Hematopoietic multipotent progenitor cell treated with erythropoietin and hydrocortisone succinate and interleukin-3 and kit ligand, for 6 days (in vitro differentiated cells): Measurements from ENCODE around the gene GSTM4.
"Not testable (repeated sequence)": the region's sequence is repeated elsewhere in the genome, so short reads cannot be mapped to it uniquely, and the experiment has no call there.

ENCODE experiments used
- DNase-seq: peaks from one replicate; pipeline ENCODE4 v3.0.0-alpha.2; 2015

GSTM4 gene

DNA sequence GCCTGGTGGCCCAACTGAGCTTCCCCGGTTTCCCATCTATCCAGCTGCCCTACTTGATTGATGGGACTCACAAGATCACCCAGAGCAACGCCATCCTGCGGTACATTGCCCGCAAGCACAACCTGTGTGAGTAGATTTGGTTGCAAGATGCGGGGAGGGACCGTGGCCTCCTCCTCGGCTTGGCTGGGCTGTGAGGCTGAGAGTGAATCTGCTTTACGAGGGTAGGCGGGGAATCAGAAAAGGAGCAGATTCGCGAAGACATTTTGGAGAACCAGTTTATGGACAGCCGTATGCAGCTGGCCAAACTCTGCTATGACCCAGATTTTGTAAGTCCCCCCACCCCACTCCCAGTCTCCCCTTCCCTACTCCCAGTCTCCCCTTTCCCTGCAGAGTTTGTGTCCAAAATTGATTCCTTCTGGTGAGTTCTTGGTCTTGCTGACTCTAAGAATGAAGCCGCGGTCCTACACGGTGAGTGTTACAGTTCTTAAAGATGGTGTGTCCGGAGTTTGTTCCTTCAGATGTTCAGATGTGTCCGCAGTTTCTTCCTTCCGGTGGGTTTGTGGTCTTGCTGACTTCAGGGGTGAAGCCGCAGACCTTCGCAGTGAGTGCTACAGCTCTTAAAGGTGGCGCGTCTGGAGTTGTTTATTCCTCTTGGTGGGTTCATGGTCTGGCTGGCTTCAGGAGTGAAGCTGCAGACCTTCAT is 13.5 kb downstream of the GSTM4 start:
- no peak for DNase-seq

- DNase-seq = not testable (repeated sequence)
Measured at GRCh38 chr1:109669949-109670302, 14.0 kb downstream of the GSTM4 start.

- no peak for DNase-seq
Measured at GRCh38 chr1:109671067-109671466, 15.2 kb downstream of the GSTM4 start.

GRCh38 chr1:109673861-109674260 is 18.0 kb downstream of the GSTM4 start:
- DNase-seq = not testable (repeated sequence)

- not testable (repeated sequence) for DNase-seq
Measured at GRCh38 chr1:109676683-109677381, 20.9 kb downstream of the GSTM4 start.

GRCh38 chr1:109677459-109677858 is 21.6 kb downstream of the GSTM4 start:
- no peak for DNase-seq

DNA sequence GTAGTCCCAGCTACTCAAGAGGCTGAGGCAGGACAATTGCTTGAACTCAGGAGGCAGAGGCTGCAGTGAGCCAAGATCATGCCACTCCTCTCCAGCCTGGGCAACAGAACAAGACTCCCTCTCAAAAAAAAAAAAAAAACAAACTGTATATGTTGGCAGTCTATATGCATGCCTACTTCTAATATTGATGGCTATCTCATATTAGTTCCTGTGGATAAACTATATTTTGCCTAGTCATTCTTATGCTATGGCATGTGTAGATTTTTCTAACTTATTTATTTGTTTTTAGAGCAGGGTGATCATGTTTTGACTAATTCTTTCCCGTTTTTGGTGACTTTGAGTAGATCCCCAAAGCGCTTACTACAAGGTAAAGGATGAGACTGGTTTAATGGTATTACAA is 22.7 kb downstream of the GSTM4 start:
- DNase-seq = not testable (repeated sequence)

DNA sequence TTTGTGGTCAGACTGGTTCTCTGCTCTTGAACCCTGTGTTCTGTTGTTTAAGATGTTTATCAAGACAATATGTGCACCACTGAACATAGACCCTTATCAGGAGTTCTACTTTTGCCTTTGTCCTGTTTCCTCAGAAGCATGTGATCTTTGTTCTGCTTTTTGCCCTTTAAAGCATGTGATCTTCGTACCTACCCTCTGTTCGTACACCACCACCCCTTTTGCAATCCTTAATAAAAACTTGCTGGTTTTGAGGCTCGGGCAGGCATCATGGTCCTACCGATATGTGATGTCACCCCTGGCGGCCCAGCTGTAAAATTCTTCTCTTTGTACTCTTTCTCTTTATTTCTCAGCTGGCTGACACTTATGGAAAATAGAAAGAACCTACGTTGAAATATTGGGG is 28.9 kb downstream of the GSTM4 start:
- DNase-seq = not testable (repeated sequence)

DNA sequence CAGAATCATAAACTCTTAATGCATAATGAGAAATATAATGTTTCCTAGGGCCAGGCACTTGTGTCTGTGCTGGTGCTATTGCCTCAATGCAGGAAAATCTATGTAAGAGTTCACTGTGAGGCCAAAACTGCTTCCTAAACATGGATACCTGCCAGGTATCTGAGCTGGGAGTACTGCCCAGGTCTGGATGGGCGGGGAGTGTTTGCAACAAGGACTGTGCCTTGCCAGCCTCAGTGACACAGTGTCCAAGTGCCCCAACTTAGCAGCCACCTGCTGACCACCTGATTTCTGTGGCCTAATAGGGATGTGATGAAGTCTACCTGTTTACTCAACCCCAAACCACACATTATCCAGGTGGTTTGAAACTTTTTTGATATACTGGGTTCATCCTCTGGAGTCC is 29.5 kb downstream of the GSTM4 start:
- DNase-seq = not testable (repeated sequence)

DNA sequence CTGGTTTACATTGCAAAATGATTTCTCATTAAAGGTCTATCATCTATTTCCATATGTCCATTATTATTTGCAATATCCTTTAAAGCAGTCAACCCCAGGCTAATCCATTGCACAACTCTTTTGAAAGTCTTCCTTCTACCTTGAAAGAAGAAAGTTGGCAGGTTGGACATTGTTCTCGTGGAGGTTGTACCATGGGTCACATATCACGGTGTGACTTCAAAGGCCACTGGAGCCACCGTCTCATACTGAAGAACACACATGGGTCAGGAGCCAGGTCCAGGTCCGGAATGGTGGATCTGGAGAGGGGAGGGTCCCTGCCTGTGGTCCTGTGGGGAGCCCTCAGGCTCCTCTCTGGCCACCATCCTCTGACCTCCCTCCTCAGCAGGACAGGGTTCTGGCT is 30.0 kb downstream of the GSTM4 start:
- DNase-seq = not testable (repeated sequence)

DNA sequence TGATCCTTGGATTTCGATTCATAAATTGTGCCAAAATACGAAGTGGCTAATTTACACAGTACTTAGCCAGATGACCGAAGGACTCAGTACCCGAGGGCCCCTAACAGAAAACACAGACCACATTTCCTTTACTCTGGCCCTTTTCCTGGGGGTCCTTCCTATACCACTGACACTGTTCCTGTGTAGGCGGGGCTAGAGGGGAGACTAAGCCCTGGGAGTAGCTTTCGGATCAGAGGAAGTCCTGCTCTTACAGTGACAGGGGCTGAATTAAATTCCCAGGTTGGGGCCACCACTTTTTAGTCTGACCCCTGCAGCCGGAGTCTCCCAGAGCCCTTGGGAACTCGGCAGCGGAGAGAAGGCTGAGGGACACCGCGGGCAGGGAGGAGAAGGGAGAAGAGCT is 31.2 kb downstream of the GSTM4 start:
- DNase-seq = not testable (repeated sequence)

- DNase-seq = no peak
Measured at GRCh38 chr1:109687641-109688499, 32.0 kb downstream of the GSTM4 start, which contains the start of gene GSTM1. TSS of gene GSTM1 (plus strand) at chr1:109687817. CDS start at chr1:109687874, 57 bp downstream.

DNA sequence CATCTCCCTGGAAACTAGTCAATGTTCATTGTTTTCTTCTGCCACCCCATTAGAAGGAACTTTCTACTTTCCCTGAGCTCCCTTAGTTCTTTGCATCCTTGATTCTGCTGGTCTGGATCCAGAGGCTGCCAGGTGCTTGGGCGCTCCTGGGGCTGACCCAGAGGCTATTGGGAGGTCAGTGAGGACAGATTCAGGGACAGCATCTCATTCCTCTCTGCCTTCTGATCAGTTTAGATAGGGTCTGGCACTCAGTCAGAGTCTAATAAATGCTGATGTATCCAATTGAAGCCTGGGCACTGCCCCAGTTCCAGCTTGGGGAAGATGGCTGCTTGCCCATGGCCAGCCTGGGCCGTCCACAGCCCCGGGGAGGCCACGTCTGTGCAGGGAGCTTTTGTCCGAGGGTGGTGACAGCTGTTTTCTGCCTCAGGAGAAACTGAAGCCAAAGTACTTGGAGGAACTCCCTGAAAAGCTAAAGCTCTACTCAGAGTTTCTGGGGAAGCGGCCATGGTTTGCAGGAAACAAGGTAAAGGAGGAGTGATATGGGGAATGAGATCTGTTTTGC is 34.0 kb downstream of the GSTM4 start:
- no peak for DNase-seq

- DNase-seq = no peak
Measured at GRCh38 chr1:109691759-109692158, 35.9 kb downstream of the GSTM4 start.

DNA sequence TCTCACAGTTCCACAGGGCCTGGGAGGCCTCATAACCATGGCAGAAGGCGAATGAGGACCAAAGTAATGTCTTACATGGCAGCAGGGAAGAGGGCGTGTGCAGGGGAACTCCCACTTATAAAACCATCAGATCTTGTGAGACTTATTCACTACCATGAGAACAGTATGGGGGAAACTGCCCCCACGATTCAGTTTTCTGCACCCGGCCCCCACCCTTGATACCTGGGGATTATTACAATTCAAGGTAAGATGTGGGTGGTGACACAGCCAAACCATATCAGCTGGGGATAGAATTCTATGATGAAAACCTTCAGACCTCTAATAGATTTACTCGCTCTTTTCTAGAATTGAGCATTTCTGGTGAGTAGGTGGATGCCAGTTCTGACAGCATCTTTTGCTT is 38.5 kb downstream of the GSTM4 start:
- not testable (repeated sequence) for DNase-seq

- DNase-seq = not testable (repeated sequence)
Measured at GRCh38 chr1:109695138-109695537, 39.2 kb downstream of the GSTM4 start.

DNA sequence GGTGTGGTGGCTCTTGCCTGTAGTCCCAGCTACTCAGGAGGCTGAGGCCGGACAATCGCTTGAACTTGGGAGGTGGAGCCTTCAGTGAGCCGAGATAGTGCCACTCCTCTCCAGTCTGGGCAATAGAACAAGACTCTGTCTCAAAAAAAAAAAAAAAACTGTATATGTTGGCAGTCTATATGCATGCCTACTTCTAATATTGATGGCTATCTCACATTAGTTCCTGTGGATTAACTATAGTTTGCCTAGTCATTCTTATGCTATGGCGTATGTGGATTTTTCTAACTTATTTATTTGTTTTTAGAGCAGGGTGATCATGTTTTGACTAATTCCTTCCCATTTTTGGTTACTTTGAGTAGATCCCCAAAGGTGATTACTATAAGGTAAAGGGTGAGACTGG is 41.2 kb downstream of the GSTM4 start:
- no peak for DNase-seq

- not testable (repeated sequence) for DNase-seq
Measured at GRCh38 chr1:109697861-109698260, 42.0 kb downstream of the GSTM4 start.

DNA sequence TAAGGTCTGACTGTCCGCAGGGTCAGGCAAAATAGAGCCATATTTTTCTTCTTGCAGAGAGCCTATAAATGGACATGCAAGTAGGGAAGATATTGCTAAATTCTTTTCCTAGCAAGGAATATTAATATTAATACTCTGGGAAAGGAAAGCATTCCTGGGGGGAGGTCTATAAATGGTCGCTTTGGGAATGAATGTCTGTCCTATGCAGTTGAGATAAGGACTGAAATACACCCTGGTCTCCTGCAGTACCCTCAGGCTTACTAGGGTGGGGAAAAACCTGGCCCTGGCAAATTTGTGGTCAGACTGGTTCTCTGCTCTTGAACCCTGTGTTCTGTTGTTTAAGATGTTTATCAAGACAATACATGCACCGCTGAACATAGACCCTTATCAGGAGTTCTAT is 47.0 kb downstream of the GSTM4 start:
- peak; percentile 2 for DNase-seq

DNA sequence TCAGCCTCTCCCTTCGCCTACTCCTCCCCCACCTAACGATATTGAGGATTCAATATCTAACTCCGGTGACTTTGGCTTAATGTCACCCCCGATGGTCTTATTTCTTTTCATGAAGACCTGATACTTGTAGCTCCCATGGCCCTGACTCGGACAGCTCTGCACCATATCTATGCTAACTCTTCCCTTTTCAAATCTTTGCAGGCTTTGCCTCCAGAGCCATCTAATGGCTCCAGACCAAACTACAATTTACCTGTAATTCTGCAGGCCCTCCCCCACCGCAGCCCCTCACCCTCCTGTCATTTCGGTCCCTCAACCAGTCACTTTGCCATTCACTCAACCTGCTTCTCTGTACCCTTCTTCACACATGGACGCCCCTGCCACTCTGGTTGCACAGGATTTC is 48.3 kb downstream of the GSTM4 start:
- no peak for DNase-seq

DNA sequence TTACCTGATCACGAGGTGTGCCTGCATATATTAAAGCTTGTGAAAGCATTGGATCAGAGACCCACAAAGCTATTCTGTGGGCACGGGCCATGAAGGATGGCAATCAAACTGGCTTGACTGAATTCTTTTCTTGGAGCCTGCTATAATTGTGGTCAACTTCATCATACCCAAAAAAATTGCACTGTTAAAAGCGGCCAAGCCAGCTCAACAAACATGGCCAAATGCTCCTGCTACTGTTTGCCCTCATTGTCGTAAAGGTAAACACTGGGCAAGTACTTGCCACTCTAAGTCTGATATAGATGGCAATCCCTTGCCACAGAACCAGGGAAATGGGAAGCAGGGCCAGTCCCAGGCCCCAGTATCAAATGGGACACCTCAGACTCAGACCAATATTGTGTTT is 49.5 kb downstream of the GSTM4 start:
- no peak for DNase-seq

DNA sequence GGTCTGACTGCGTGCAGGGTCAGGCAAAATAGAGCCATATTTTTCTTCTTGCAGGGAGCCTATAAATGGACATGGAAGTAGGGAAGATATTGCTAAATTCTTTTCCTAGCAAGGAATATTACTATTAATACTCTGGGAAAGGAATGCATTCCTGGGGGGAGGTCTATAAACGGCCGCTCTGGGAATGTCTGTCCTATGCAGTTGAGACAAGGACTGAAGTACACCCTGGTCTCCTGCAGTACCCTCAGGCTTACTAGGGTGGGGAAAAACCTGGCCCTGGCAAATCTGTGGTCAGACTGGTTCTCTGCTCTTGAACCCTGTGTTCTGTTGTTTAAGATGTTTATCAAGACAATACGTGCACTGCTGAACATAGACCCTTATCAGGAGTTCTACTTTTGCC is 53.0 kb downstream of the GSTM4 start:
- peak; percentile 0 for DNase-seq

GRCh38 chr1:109709822-109710221 is 53.9 kb downstream of the GSTM4 start:
- DNase-seq = not testable (repeated sequence)
